ENCODE results near the gene JAG2. TPM values are rescaled to one million over a fixed set of nuclear protein-coding genes. Genes with fewer than 3 reads are reported as not detected.
A peak's percentile ranks its signal among the peaks of the same experiment; 100 is the strongest.

JAG2 gene
- total RNA-seq, 1 donor from 2014 or later: 26.1 TPM

GRCh38 chr14:105171004-105171673 lies 2.6 kb upstream of the JAG2 start:
- H3K4me1 ChIP-seq: peaks cover 43% of the 10 kb centered on the region
- peak overlapping the region; percentile 11 for H3K4me3 ChIP-seq
- DNase-seq: no peak
- intact Hi-C loops (cut with micrococcal nuclease): no loop called here
- TF ChIP-seq CTCF (IDR thresholded peaks at IDR 0.05; ENCODE audit: borderline replicate concordance): no peak
- H3K27ac ChIP-seq (replicated peaks): peak overlapping the region; percentile 87
- peaks cover 31% of the 10 kb centered on the region for H3K27me3 ChIP-seq (ENCODE audit: low read depth)
- no peaks in the 10 kb centered on the region for H3K9me3 ChIP-seq (replicated peaks)
- no peaks in the 10 kb centered on the region for H3K36me3 ChIP-seq

GRCh38 chr14:105169776-105170655 lies 1.4 kb upstream of the JAG2 start:
- Histone ChIP-seq H3K27me3 (ENCODE audit: low read depth) (peaks cover 36% of the 10 kb centered on the region), H3K4me1 (peaks cover 54% of the 10 kb centered on the region), H3K36me3 (no peaks in the 10 kb centered on the region), H3K4me3 (no peak overlapping the region), H3K9me3 (replicated peaks) (no peaks in the 10 kb centered on the region), H3K27ac (replicated peaks) (peak overlapping the region; percentile 87)
- intact Hi-C loops (cut with micrococcal nuclease): no loop called here
- TF ChIP-seq CTCF (IDR thresholded peaks at IDR 0.05; ENCODE audit: borderline replicate concordance): no peak
- DNase-seq: no peak

- peak; percentile 65 for TF ChIP-seq CTCF (IDR thresholded peaks at IDR 0.05; ENCODE audit: borderline replicate concordance)
- Histone ChIP-seq H3K27ac (replicated peaks) (peak overlapping the region; percentile 87), H3K4me3 (peak overlapping the region; percentile 62), H3K27me3 (ENCODE audit: low read depth) (peaks cover 36% of the 10 kb centered on the region), H3K9me3 (replicated peaks) (no peaks in the 10 kb centered on the region), H3K36me3 (no peaks in the 10 kb centered on the region), H3K4me1 (peaks cover 64% of the 10 kb centered on the region)
- DNase-seq: no peak
- intact Hi-C loops (cut with micrococcal nuclease): no loop called here
Measured at GRCh38 chr14:105168979-105169507, 467 bp upstream of the JAG2 start.

- no peaks in the 10 kb centered on the region for H3K9me3 ChIP-seq (replicated peaks)
- H3K27me3 ChIP-seq (ENCODE audit: low read depth): peaks cover 36% of the 10 kb centered on the region
- intact Hi-C loops (cut with micrococcal nuclease): no loop called here
- H3K4me3 ChIP-seq: peak overlapping the region; percentile 76
- H3K36me3 ChIP-seq: no peaks in the 10 kb centered on the region
- no peak for DNase-seq
- H3K27ac ChIP-seq (replicated peaks): peak overlapping the region; percentile 78
- H3K4me1 ChIP-seq: peaks cover 73% of the 10 kb centered on the region
- TF ChIP-seq CTCF (IDR thresholded peaks at IDR 0.05; ENCODE audit: borderline replicate concordance): no peak
Measured at GRCh38 chr14:105168093-105168420, 519 bp downstream of the JAG2 start.

- H3K27ac ChIP-seq (replicated peaks): peak overlapping the region; percentile 78
Measured at GRCh38 chr14:105167303-105168092, 1.1 kb downstream of the JAG2 start.

More at GRCh38 chr14:105167303-105168092, 1.1 kb downstream of the JAG2 start:
- Histone ChIP-seq H3K4me1 (peaks cover 78% of the 10 kb centered on the region), H3K36me3 (no peaks in the 10 kb centered on the region), H3K9me3 (replicated peaks) (no peaks in the 10 kb centered on the region), H3K4me3 (peak overlapping the region; percentile 76), H3K27me3 (ENCODE audit: low read depth) (peaks cover 36% of the 10 kb centered on the region)
- no peak for DNase-seq
- intact Hi-C loops (cut with micrococcal nuclease): no loop called here
- TF ChIP-seq CTCF (IDR thresholded peaks at IDR 0.05; ENCODE audit: borderline replicate concordance): peak; percentile 44

Data from left ventricle myocardium inferior (tissue), 1 donor.